SK-N-SH treated with all-trans-retinoic acid at 6 μM for 48 hours (cell line): Measurements from ENCODE around the gene CCDC102B.

Source experiments
- ATAC-seq: fragments of 200-7000 bp; cut with Tn5 transposase; 3 replicates; pipeline ENCODE4 v1.9.1; 2020; ENCODE audit warnings: mild to moderate bottlenecking, moderate library complexity
- ARNTL ChIP-seq: fragments of 450-650 bp; formaldehyde crosslinking; IDR thresholded peaks from 2 replicates; pipeline ENCODE4 v1.5.0; 2020; ENCODE audit warnings: low read depth, mild to moderate bottlenecking, moderate library complexity, borderline replicate concordance
- BACH2 ChIP-seq: fragments of 250-450 bp; sonication (Bioruptor Pico); IDR thresholded peaks from 2 replicates; pipeline ENCODE4 v1.9.0; 2021; ENCODE audit warnings: mild to moderate bottlenecking, borderline replicate concordance
- CREB5 ChIP-seq: fragments of 250-450 bp; sonication (Bioruptor Pico); IDR thresholded peaks from 2 replicates; pipeline ENCODE4 v1.5.1; 2020; ENCODE audit warnings: low read depth, mild to moderate bottlenecking, moderate library complexity
- CSDC2 ChIP-seq: fragments of 250-450 bp; sonication (Bioruptor Pico); IDR thresholded peaks from 2 replicates; pipeline ENCODE4 v1.5.0; 2020; ENCODE audit warnings: mild to moderate bottlenecking, moderate library complexity
- CSRNP3 ChIP-seq: fragments of 250-450 bp; sonication (Bioruptor Pico); IDR thresholded peaks from 2 replicates; pipeline ENCODE4 v1.5.1; 2021; ENCODE audit warnings: mild to moderate bottlenecking, moderate library complexity
- ESRRG ChIP-seq: fragments of 250-450 bp; sonication (Bioruptor Pico); IDR thresholded peaks from 2 replicates; pipeline ENCODE4 v1.6.1; 2021; ENCODE audit warnings: mild to moderate bottlenecking
- GLIS3 ChIP-seq: fragments of 250-450 bp; sonication (Bioruptor Pico); IDR thresholded peaks from 2 replicates; pipeline ENCODE4 v1.5.0; 2020; ENCODE audit warnings: mild to moderate bottlenecking, moderate library complexity
- ISL1 ChIP-seq: fragments of 250-450 bp; sonication (Bioruptor Pico); IDR thresholded peaks from 2 replicates; pipeline ENCODE4 v2.1.2; 2022; ENCODE audit warnings: mild to moderate bottlenecking, moderate library complexity
- OSR1 ChIP-seq: fragments of 250-450 bp; sonication (Bioruptor Pico); IDR thresholded peaks from 2 replicates; pipeline ENCODE4 v1.8.0; 2022; ENCODE audit warnings: moderate library complexity, mild to moderate bottlenecking, inconsistent platforms
- PATZ1 ChIP-seq: fragments of 250-450 bp; sonication (Bioruptor Pico); IDR thresholded peaks from 2 replicates; pipeline ENCODE4 v1.8.0; 2020; ENCODE audit warnings: mild to moderate bottlenecking, moderate library complexity, borderline replicate concordance
- POU6F1 ChIP-seq: fragments of 250-450 bp; sonication (Bioruptor Pico); IDR thresholded peaks from 2 replicates; pipeline ENCODE4 v1.8.0; 2021; ENCODE audit warnings: low read depth, mild to moderate bottlenecking, moderate library complexity, borderline replicate concordance
- PPARA ChIP-seq: fragments of 250-450 bp; sonication (Bioruptor Pico); IDR thresholded peaks from 2 replicates; pipeline ENCODE4 v1.5.0; 2020; ENCODE audit warnings: mild to moderate bottlenecking, borderline replicate concordance
- RARB ChIP-seq: fragments of 250-450 bp; sonication (Bioruptor Pico); IDR thresholded peaks from 2 replicates; pipeline ENCODE4 v1.8.0; 2021; ENCODE audit warnings: mild to moderate bottlenecking, moderate library complexity
- SNAI2 ChIP-seq: fragments of 250-450 bp; sonication (Bioruptor Pico); IDR thresholded peaks from 2 replicates; pipeline ENCODE4 v1.5.0; 2020; ENCODE audit warnings: mild to moderate bottlenecking, moderate library complexity
- TOX ChIP-seq: fragments of 250-450 bp; sonication (Bioruptor Pico); IDR thresholded peaks from 2 replicates; pipeline ENCODE4 v1.8.0; 2021; ENCODE audit warnings: mild to moderate bottlenecking, moderate library complexity, borderline replicate concordance
- TSHZ2 ChIP-seq: fragments of 250-450 bp; sonication (Bioruptor Pico); IDR thresholded peaks from 2 replicates; pipeline ENCODE4 v1.5.0; 2020; ENCODE audit warnings: mild to moderate bottlenecking, moderate library complexity
- ZC3H10 ChIP-seq: fragments of 250-450 bp; sonication (Bioruptor Pico); IDR thresholded peaks from 2 replicates; pipeline ENCODE4 v1.5.1; 2021; ENCODE audit warnings: mild to moderate bottlenecking, moderate library complexity
- ZFP3 ChIP-seq: fragments of 250-450 bp; sonication (Bioruptor Pico); IDR thresholded peaks from 2 replicates; pipeline ENCODE4 v1.5.0; 2020; ENCODE audit warnings: mild to moderate bottlenecking, moderate library complexity
- ZFP30 ChIP-seq: fragments of 450-650 bp; formaldehyde crosslinking; IDR thresholded peaks from 2 replicates; pipeline ENCODE4 v1.5.0; 2022; ENCODE audit warnings: mild to moderate bottlenecking, moderate library complexity
- ZNF565 ChIP-seq: fragments of 450-650 bp; formaldehyde crosslinking; conservative IDR thresholded peaks from 2 replicates; pipeline ENCODE4 v1.5.0; 2020; ENCODE audit warnings: low read depth, mild to moderate bottlenecking, moderate library complexity
- ZNF70 ChIP-seq: fragments of 450-650 bp; formaldehyde crosslinking; IDR thresholded peaks from 2 replicates; pipeline ENCODE4 v1.5.0; 2020; ENCODE audit warnings: mild to moderate bottlenecking, moderate library complexity
- ZNF8 ChIP-seq: fragments of 450-650 bp; formaldehyde crosslinking; IDR thresholded peaks from 2 replicates; pipeline ENCODE4 v1.5.0; 2020; ENCODE audit warnings: mild to moderate bottlenecking, moderate library complexity

The CCDC102B gene

GRCh38 chr18:69035756-69036155 lies 237.9 kb downstream of the CCDC102B start:
- no peak for ATAC-seq
- no peak for TF ChIP-seq CREB5
- TF ChIP-seq PPARA (CRISPR knock-in tag) = no peak
- TF ChIP-seq ESRRG (CRISPR knock-in tag) = no peak
- no peak for TF ChIP-seq PATZ1 (CRISPR knock-in tag)
- no peak for TF ChIP-seq BACH2 (CRISPR knock-in tag)
- TF ChIP-seq ARNTL (CRISPR knock-in tag) = no peak
- no peak for TF ChIP-seq RARB
- TF ChIP-seq ZNF8 (CRISPR knock-in tag) = no peak
- no peak for TF ChIP-seq ZFP30 (CRISPR knock-in tag)
- TF ChIP-seq POU6F1 (CRISPR knock-in tag) = no peak
- no peak for TF ChIP-seq TOX (CRISPR knock-in tag)
- no peak for TF ChIP-seq CSRNP3 (CRISPR knock-in tag)
- TF ChIP-seq ISL1 (CRISPR knock-in tag) = no peak
- TF ChIP-seq ZC3H10 (CRISPR knock-in tag) = no peak
- no peak for TF ChIP-seq TSHZ2 (CRISPR knock-in tag)
- no peak for TF ChIP-seq ZFP3 (CRISPR knock-in tag)
- no peak for TF ChIP-seq OSR1 (CRISPR knock-in tag)
- no peak for TF ChIP-seq ZNF565 (CRISPR knock-in tag)
- no peak for TF ChIP-seq GLIS3
- no peak for TF ChIP-seq ZNF70 (CRISPR knock-in tag)

GRCh38 chr18:69044215-69044614 lies 246.3 kb downstream of the CCDC102B start:
- ATAC-seq = no peak
- TF ChIP-seq CSDC2 (CRISPR knock-in tag) (no peak), ESRRG (CRISPR knock-in tag) (no peak), OSR1 (CRISPR knock-in tag) (no peak), TSHZ2 (CRISPR knock-in tag) (no peak), ISL1 (CRISPR knock-in tag) (no peak), GLIS3 (no peak), ZFP3 (CRISPR knock-in tag) (no peak), ZNF8 (CRISPR knock-in tag) (no peak), ZNF70 (CRISPR knock-in tag) (no peak), SNAI2 (CRISPR knock-in tag) (no peak), TOX (CRISPR knock-in tag) (no peak), CREB5 (no peak), ARNTL (CRISPR knock-in tag) (no peak), ZFP30 (CRISPR knock-in tag) (no peak)
